Endothelial cell of umbilical vein (primary cell): ENCODE results near the gene DACT2. TPM values are rescaled to one million over a fixed set of nuclear protein-coding genes. Genes with fewer than 3 reads are reported as not detected.

Experiments used
- BruUV-seq: library from RNA; stranded (reverse); fragments of 400-500 nt; replicated peaks from 2 replicates; lab custom pipeline; 2021; lab: Mats Ljungman, UMichigan
- CTCF ChIA-PET: fragments of 300-600, 350-600 bp; sonication (Branson Sonifier 250); formaldehyde crosslinking; loops from one replicate; lab custom pipeline; 2021; ENCODE audit warnings: antibody characterized with exemption, inconsistent platforms; lab: Charles Lee
- POLR2A ChIA-PET: fragments of 300-600, 350-600 bp; sonication (Branson Sonifier 250); formaldehyde crosslinking; loops from one replicate; lab custom pipeline; 2021; ENCODE audit warnings: antibody characterized with exemption, inconsistent platforms; lab: Charles Lee
- DNase-seq: peaks from one replicate; pipeline ENCODE4 v3.0.0-alpha.2; 2011; ENCODE audit warnings: low read depth, low spot score
- FAIRE-seq: peaks from 2 replicates; lab custom pipeline; 2011; peaks lifted over from hg19 to GRCh38; lab: Jason Lieb, UNC
- H2AFZ ChIP-seq: 2 replicates; pipeline ENCODE4 v1.6.0; 2012; ENCODE audit warnings: low read depth, low read length, control low read depth, inconsistent platforms
- H3K27ac ChIP-seq: 2 replicates; pipeline ENCODE4 v1.5.1; 2011; ENCODE audit warnings: low read depth, mild to moderate bottlenecking, control low read depth, low read length, moderate library complexity; ENCODE audit not compliant: insufficient read depth
- H3K27me3 ChIP-seq, 2 experiments: 2 replicates each; pipeline versions ENCODE4 v1.6.0 to v1.6.1; 2011; ENCODE audit warnings: low read length in 2 of 2, mixed read lengths in 1 of 2; ENCODE audit not compliant: control insufficient read depth in 2 of 2, insufficient read depth in 2 of 2
- H3K36me3 ChIP-seq, 2 experiments: 2 replicates in 1 of 2; 3 replicates in 1 of 2; pipeline ENCODE4 v1.5.1; 2011; ENCODE audit warnings: low read length in 2 of 2, mild to moderate bottlenecking in 1 of 2, moderate library complexity in 1 of 2; ENCODE audit not compliant: control insufficient read depth in 2 of 2, insufficient read depth in 2 of 2; ENCODE audit errors: extremely low read depth in 1 of 2
- H3K4me1 ChIP-seq: 3 replicates; pipeline ENCODE4 v1.5.1; 2011; ENCODE audit warnings: mild to moderate bottlenecking, low read length; ENCODE audit not compliant: control insufficient read depth, insufficient read depth; ENCODE audit errors: extremely low read depth
- H3K4me2 ChIP-seq: 2 replicates; pipeline ENCODE4 v1.6.1; 2011; ENCODE audit warnings: low read length, control low read depth, mixed read lengths; ENCODE audit not compliant: insufficient read depth
- H3K4me3 ChIP-seq, 3 experiments: fragments of 200-600 bp in 1 of 3; sonication (generic), shearing (Covaris generic) in 1 of 3; replicated peaks in 1 of 3; 2 replicates each; pipeline ENCODE4 v1.5.1; 2011 to 2016; ENCODE audit warnings: control low read depth in 3 of 3, low read length in 3 of 3, mild to moderate bottlenecking in 2 of 3, inconsistent platforms in 1 of 3, low read depth in 1 of 3, moderate library complexity in 1 of 3; ENCODE audit not compliant: insufficient read depth in 1 of 3
- H3K79me2 ChIP-seq: 2 replicates; pipeline ENCODE4 v1.6.0; 2012; ENCODE audit warnings: low read length, inconsistent platforms; ENCODE audit not compliant: control insufficient read depth, insufficient read depth
- H3K9ac ChIP-seq: replicated peaks from 2 replicates; pipeline ENCODE3; 2011; ENCODE audit warnings: low read length, control low read depth; ENCODE audit not compliant: insufficient read depth; ENCODE audit errors: extremely low read depth
- H3K9me1 ChIP-seq: replicated peaks from 3 replicates; pipeline ENCODE4 v1.6.0; 2011; ENCODE audit warnings: mild to moderate bottlenecking, low read length; ENCODE audit not compliant: control insufficient read depth, insufficient read depth; ENCODE audit errors: extremely low read depth
- H3K9me3 ChIP-seq: replicated peaks from 2 replicates; pipeline ENCODE4 v1.5.1; 2012; ENCODE audit warnings: low read length, inconsistent platforms; ENCODE audit not compliant: control insufficient read depth, insufficient read depth
- H4K20me1 ChIP-seq: replicated peaks from 2 replicates; pipeline ENCODE3; 2011; ENCODE audit warnings: mild to moderate bottlenecking, low read length; ENCODE audit not compliant: control insufficient read depth, insufficient read depth; ENCODE audit errors: extremely low read depth
- CTCF ChIP-seq, 2 donors: IDR thresholded peaks; 1 replicate in 1 of 2; 2 replicates in 1 of 2; pipeline ENCODE4 v1.5.1; 2011; ENCODE audit warnings: low read length in 2 of 2, mild to moderate bottlenecking in 2 of 2, moderate library complexity in 2 of 2, control low read depth in 1 of 2, inconsistent platforms in 1 of 2, low read depth in 1 of 2; ENCODE audit not compliant: insufficient read depth in 1 of 2; ENCODE audit errors: extremely low read depth in 1 of 2
- EZH2 ChIP-seq: IDR thresholded peaks from 2 replicates; pipeline ENCODE4 v1.6.1; 2012; ENCODE audit warnings: borderline replicate concordance, low read depth, mild to moderate bottlenecking, moderate library complexity, low read length, inconsistent platforms; ENCODE audit not compliant: severe bottlenecking
- FOS ChIP-seq: IDR thresholded peaks from 2 replicates; pipeline ENCODE4 v1.6.1; 2011; ENCODE audit warnings: mild to moderate bottlenecking, low read length, moderate library complexity, borderline replicate concordance; ENCODE audit not compliant: insufficient read depth
- GATA2 ChIP-seq: IDR thresholded peaks from 2 replicates; pipeline ENCODE4 v1.7.0; 2011; ENCODE audit warnings: low read depth, mild to moderate bottlenecking, moderate library complexity, mixed read lengths, low read length; ENCODE audit not compliant: insufficient read length, insufficient read depth
- JUN ChIP-seq: IDR thresholded peaks from 2 replicates; pipeline ENCODE4 v1.6.1; 2011; ENCODE audit warnings: borderline replicate concordance, low read depth; ENCODE audit not compliant: insufficient read length, insufficient read depth
- MYC ChIP-seq: IDR thresholded peaks from one replicate; pipeline ENCODE4 v1.6.1; 2011; ENCODE audit warnings: mild to moderate bottlenecking, low read depth, low read length
- POLR2A ChIP-seq: IDR thresholded peaks from 2 replicates; pipeline ENCODE4 v1.6.1; 2012; ENCODE audit warnings: low read depth, mild to moderate bottlenecking, control low read depth, low read length
- POLR2AphosphoS5 ChIP-seq: IDR thresholded peaks from 2 replicates; pipeline ENCODE4 v1.6.1; 2012; ENCODE audit warnings: low read depth, mild to moderate bottlenecking, control low read depth, low read length, moderate library complexity; ENCODE audit not compliant: insufficient read depth
- dilution Hi-C: fragments of 300-500 bp; cut with MboI; formaldehyde crosslinking; loops from one replicate; pipeline ENCODE4 v1.15.0; 2019; ENCODE audit warnings: low sequenced_read_pairs; ENCODE audit not compliant: extremely low pct_ligation_motif_present
- intact Hi-C: fragments of 100-400 bp; cut with micrococcal nuclease; formaldehyde crosslinking; loops from one replicate; pipeline ENCODE4 v1.10.0; 2022
- polyA plus RNA-seq, 4 experiments: library from polyadenylated mRNA; depleted of rRNA in 3 of 4; stranded (reverse) in 3 of 4; unstranded in 1 of 4; fragments of >200 nt; gene quantifications; 2 replicates each; pipeline versions ENCODE4 v1.2.1 to v1.2.3, GENCODE V29; 2011 to 2012; ENCODE audit warnings: missing spikeins in 1 of 4
- total RNA-seq: library from RNA; stranded (reverse); gene quantifications from 2 replicates; pipeline ENCODE4 v1.2.3, GENCODE V29; 2021
- TF ChIP-seq, protein P1 (sequence below): IDR thresholded peaks from 2 replicates; pipeline ENCODE4 v1.6.1; 2011; ENCODE audit not compliant: insufficient read depth, insufficient read length

DACT2 gene
- total and polyA plus RNA-seq, 2 donors (not counting 3 experiments of a cell fraction or from before 2014, with no cell fraction given), result not detected

DNA sequence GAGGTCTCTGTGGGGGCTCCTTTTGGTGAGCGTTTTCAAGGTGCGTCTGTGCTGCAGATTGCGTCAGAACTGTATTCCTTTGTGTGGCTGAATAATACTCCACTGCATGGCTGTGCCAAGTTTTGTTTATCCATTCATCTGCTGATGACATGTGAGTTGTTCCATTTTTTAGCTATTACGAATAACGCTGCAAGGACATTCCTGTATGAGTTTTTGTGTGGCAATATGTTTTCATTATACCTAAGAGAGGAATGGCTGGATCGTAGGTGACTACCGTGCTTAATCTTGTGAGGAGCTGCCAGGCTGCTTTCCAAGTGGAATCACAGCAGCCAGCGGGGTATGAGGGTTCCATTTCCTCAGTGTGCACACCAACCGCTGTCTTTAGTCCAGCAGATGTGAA is 1.1 kb upstream of the DACT2 start:
- Histone ChIP-seq H3K27me3 (peaks cover 7 to 23% of the 10 kb centered on the region in 2 experiments), H3K9me1 (no peaks in the 10 kb centered on the region), H3K79me2 (no peaks in the 10 kb centered on the region), H3K4me3 (no peak overlapping the region), H3K27ac (no peak overlapping the region), H3K9me3 (no peaks in the 10 kb centered on the region), H2AFZ (no peak overlapping the region), H3K9ac (no peak overlapping the region), H3K4me2 (no peak overlapping the region), H3K4me1 (no peaks in the 10 kb centered on the region), H3K36me3 (no peaks in the 10 kb centered on the region), H4K20me1 (no peaks in the 10 kb centered on the region)
- DNase-seq (no peak), FAIRE-seq (no peak)
- dilution Hi-C loops (no loop called here), intact Hi-C loops (no loop called here)
- no peak for TF ChIP-seq JUN
- no peak for TF ChIP-seq EZH2
- TF ChIP-seq, protein P1, sequence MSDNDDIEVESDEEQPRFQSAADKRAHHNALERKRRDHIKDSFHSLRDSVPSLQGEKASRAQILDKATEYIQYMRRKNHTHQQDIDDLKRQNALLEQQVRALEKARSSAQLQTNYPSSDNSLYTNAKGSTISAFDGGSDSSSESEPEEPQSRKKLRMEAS, result no peak
- TF ChIP-seq POLR2AphosphoS5, result no peak
- no peak for TF ChIP-seq CTCF (IDR thresholded peaks at IDR 0.05; ENCODE audit: extremely low read depth in 1 of 2, insufficient read depth in 1 of 2, low read depth in 1 of 2, low read length in 2 of 2)
- TF ChIP-seq MYC, result no peak
- TF ChIP-seq GATA2, result no peak
- TF ChIP-seq POLR2A, result no peak
- TF ChIP-seq FOS, result no peak
- POLR2A ChIA-PET, result no interaction called here
- no TSS peak for BruUV-seq
- CTCF ChIA-PET, result no interaction called here
